SK-N-SH (cell line): ENCODE measurements around the gene FFAR3. TPM values are rescaled to one million over a fixed set of nuclear protein-coding genes. Genes with fewer than 3 reads are reported as not detected.

Experiments used
- CTCF ChIA-PET: fragments of 300-600, 350-600 bp; formaldehyde crosslinking; extraction: SDS; loops from one replicate; lab custom pipeline; 2021; lab: Yijun Ruan, JAX
- POLR2A ChIA-PET: fragments of 350-600 bp; sonication (Branson Sonifier 250); formaldehyde crosslinking; extraction: SDS; loops from one replicate; lab custom pipeline; 2020; ENCODE audit warnings: antibody characterized with exemption, inconsistent platforms; lab: Yijun Ruan, JAX
- DNase-seq: peaks from one replicate; pipeline ENCODE4 v3.0.0; 2012
- H2AFZ ChIP-seq: fragments of 200-600 bp; sonication (generic); 2 replicates; pipeline ENCODE4 v1.8.1; 2016; ENCODE audit warnings: antibody characterized with exemption, mild to moderate bottlenecking, low read depth
- H3F3A ChIP-seq: fragments of 200-600 bp; sonication (generic); replicated peaks from 2 replicates; pipeline ENCODE3; 2016; ENCODE audit warnings: antibody characterized with exemption, mild to moderate bottlenecking; ENCODE audit not compliant: insufficient read depth
- H3K27ac ChIP-seq, 2 experiments: fragments of 200-500 bp in 1 of 2; fragments of 200-600 bp in 1 of 2; sonication (Bioruptor generic) in 1 of 2; sonication (generic), shearing (Covaris generic) in 1 of 2; 2 replicates each; pipeline versions ENCODE4 v1.5.1 to v1.6.1; 2014 to 2016; ENCODE audit warnings: low read depth in 2 of 2, inconsistent platforms in 1 of 2, low read length in 1 of 2, mild to moderate bottlenecking in 1 of 2, mixed read lengths in 1 of 2
- H3K27me3 ChIP-seq: fragments of 200-600 bp; sonication (generic), shearing (Covaris generic); 2 replicates; pipeline ENCODE4 v1.6.1; 2016; ENCODE audit warnings: mixed run types; ENCODE audit not compliant: insufficient read depth
- H3K36me3 ChIP-seq, 2 experiments: fragments of 200-500 bp in 1 of 2; fragments of 200-600 bp in 1 of 2; sonication (Bioruptor generic) in 1 of 2; sonication (generic) in 1 of 2; replicated peaks in 1 of 2; 2 replicates each; pipeline versions ENCODE3 to v1.5.1; 2014 to 2016; ENCODE audit warnings: low read length in 1 of 2, mild to moderate bottlenecking in 1 of 2; ENCODE audit not compliant: insufficient read depth in 2 of 2, control insufficient read depth in 1 of 2
- H3K4me1 ChIP-seq, 2 experiments: fragments of 200-500 bp in 1 of 2; fragments of 200-600 bp in 1 of 2; sonication (Bioruptor generic) in 1 of 2; sonication (generic), shearing (Covaris generic) in 1 of 2; 2 replicates each; pipeline versions ENCODE4 v1.5.1 to v1.6.1; 2014 to 2016; ENCODE audit warnings: low read depth in 1 of 2, low read length in 1 of 2, mixed run types in 1 of 2; ENCODE audit not compliant: insufficient read depth in 2 of 2, control insufficient read depth in 1 of 2
- H3K4me2 ChIP-seq: fragments of 200-600 bp; sonication (generic), shearing (Covaris generic); 2 replicates; pipeline ENCODE4 v1.6.1; 2017; ENCODE audit warnings: mixed run types
- H3K4me3 ChIP-seq, 2 experiments: fragments of 200-500 bp in 1 of 2; fragments of 200-600 bp in 1 of 2; sonication (Bioruptor generic) in 1 of 2; sonication (generic), shearing (Covaris generic) in 1 of 2; 2 replicates each; pipeline versions ENCODE4 v1.5.1 to v1.8.1; 2014 to 2016; ENCODE audit warnings: low read depth in 2 of 2, inconsistent platforms in 1 of 2, low read length in 1 of 2, mild to moderate bottlenecking in 1 of 2, mixed read lengths in 1 of 2, moderate library complexity in 1 of 2
- H3K79me2 ChIP-seq: fragments of 200-600 bp; sonication (generic); 2 replicates; pipeline ENCODE4 v1.8.1; 2017; ENCODE audit warnings: mild to moderate bottlenecking; ENCODE audit not compliant: insufficient read depth
- H3K9ac ChIP-seq: fragments of 200-600 bp; sonication (generic); 2 replicates; pipeline ENCODE4 v1.6.1; 2017; ENCODE audit warnings: mixed run types
- H3K9me2 ChIP-seq: fragments of 200-600 bp; sonication (generic); 2 replicates; pipeline ENCODE4 v1.6.1; 2017; ENCODE audit warnings: mixed run types
- H3K9me3 ChIP-seq: fragments of 200-600 bp; sonication (generic); 2 replicates; pipeline ENCODE4 v1.6.1; 2017; ENCODE audit warnings: mixed run types, mild to moderate bottlenecking, moderate library complexity
- H4K20me1 ChIP-seq: fragments of 200-600 bp; sonication (generic); 2 replicates; pipeline ENCODE4 v1.6.1; 2017; ENCODE audit warnings: mild to moderate bottlenecking, mixed run types; ENCODE audit not compliant: insufficient read depth
- EZH2phosphoT487 ChIP-seq: fragments of 200-600 bp; sonication (generic); IDR thresholded peaks from 2 replicates; pipeline ENCODE4 v1.6.1; 2017; ENCODE audit warnings: low read depth, mixed run types, mild to moderate bottlenecking, antibody characterized with exemption, moderate library complexity, borderline replicate concordance
- FOXJ3 ChIP-seq: sonication (generic); formaldehyde crosslinking; IDR thresholded peaks from 2 replicates; pipeline ENCODE4 v1.5.1; 2020; ENCODE audit warnings: mild to moderate bottlenecking, missing genetic modification reagents
- GABPA ChIP-seq: IDR thresholded peaks from 2 replicates; pipeline ENCODE4 v1.4.0; 2012; ENCODE audit warnings: low read depth, mild to moderate bottlenecking
- JUND ChIP-seq: IDR thresholded peaks from 2 replicates; pipeline ENCODE4 v1.4.0; 2012
- POLR2AphosphoS5 ChIP-seq: IDR thresholded peaks from 2 replicates; pipeline ENCODE4 v1.6.1; 2012; ENCODE audit warnings: low read depth, low read length
- RAD21 ChIP-seq: IDR thresholded peaks from 2 replicates; pipeline ENCODE4 v1.6.1; 2012; ENCODE audit warnings: mild to moderate bottlenecking, low read length
- RCOR1 ChIP-seq: fragments of 150-350 bp; IDR thresholded peaks from 2 replicates; pipeline ENCODE4 v1.6.1; 2017; ENCODE audit warnings: antibody characterized with exemption, low read length
- RXRA ChIP-seq: IDR thresholded peaks from 2 replicates; pipeline ENCODE4 v1.4.0; 2012; ENCODE audit warnings: low read depth, mild to moderate bottlenecking, borderline replicate concordance
- SIN3A ChIP-seq: IDR thresholded peaks from 2 replicates; pipeline ENCODE4 v1.6.1; 2012; ENCODE audit warnings: low read depth, mild to moderate bottlenecking, low read length, moderate library complexity, borderline replicate concordance
- SMC3 ChIP-seq: IDR thresholded peaks from 2 replicates; pipeline ENCODE4 v1.6.1; 2012; ENCODE audit warnings: low read depth, low read length, improper control_type of control experiment
- TAF1 ChIP-seq: IDR thresholded peaks from 2 replicates; pipeline ENCODE4 v1.6.1; 2012; ENCODE audit warnings: low read depth, mild to moderate bottlenecking, low read length, moderate library complexity, borderline replicate concordance
- TCF12 ChIP-seq: IDR thresholded peaks from 2 replicates; pipeline ENCODE4 v1.4.0; 2012
- TEAD4 ChIP-seq: IDR thresholded peaks from 2 replicates; pipeline ENCODE4 v1.4.0; 2012; ENCODE audit warnings: mild to moderate bottlenecking, borderline replicate concordance; ENCODE audit not compliant: insufficient read depth
- YY1 ChIP-seq: IDR thresholded peaks from 2 replicates; pipeline ENCODE4 v1.4.0; 2012; ENCODE audit warnings: low read depth, mild to moderate bottlenecking
- WGBS: methylation state at CpG from one replicate; pipeline ENCODE4 v1.1.6; 2017; ENCODE audit warnings: low lambda C conversion rate; 5-methylcytosine and 5-hydroxymethylcytosine counted together
- polyA plus RNA-seq, 3 experiments: library from polyadenylated mRNA; depleted of rRNA; stranded (reverse); fragments of >200 nt; gene quantifications; 2 replicates each; pipeline ENCODE4 v1.2.3, GENCODE V29; 2012
- TF ChIP-seq, protein P1 (sequence below): IDR thresholded peaks from 2 replicates; pipeline ENCODE4 v1.4.0; 2012; ENCODE audit warnings: low read depth, borderline replicate concordance
- TF ChIP-seq, protein P2 (sequence below): IDR thresholded peaks from 2 replicates; pipeline ENCODE4 v1.4.0; 2012; ENCODE audit warnings: low read depth, borderline replicate concordance
- TF ChIP-seq, protein P3 (sequence below): IDR thresholded peaks from 2 replicates; pipeline ENCODE4 v1.4.0; 2012; ENCODE audit warnings: low read depth
- TF ChIP-seq, protein P4 (sequence below): fragments of 200-600 bp; sonication (generic); IDR thresholded peaks from 2 replicates; pipeline ENCODE4 v1.6.1; 2017; ENCODE audit warnings: antibody characterized with exemption, mild to moderate bottlenecking, moderate library complexity
- TF ChIP-seq, protein P5 (sequence below): fragments of 150-350 bp; IDR thresholded peaks from 2 replicates; pipeline ENCODE4 v1.6.1; 2017; ENCODE audit warnings: antibody characterized with exemption, low read length, low read depth, borderline replicate concordance
- TF ChIP-seq, protein P6 (sequence below): IDR thresholded peaks from 2 replicates; pipeline ENCODE4; 2012

Gene FFAR3, protein sequence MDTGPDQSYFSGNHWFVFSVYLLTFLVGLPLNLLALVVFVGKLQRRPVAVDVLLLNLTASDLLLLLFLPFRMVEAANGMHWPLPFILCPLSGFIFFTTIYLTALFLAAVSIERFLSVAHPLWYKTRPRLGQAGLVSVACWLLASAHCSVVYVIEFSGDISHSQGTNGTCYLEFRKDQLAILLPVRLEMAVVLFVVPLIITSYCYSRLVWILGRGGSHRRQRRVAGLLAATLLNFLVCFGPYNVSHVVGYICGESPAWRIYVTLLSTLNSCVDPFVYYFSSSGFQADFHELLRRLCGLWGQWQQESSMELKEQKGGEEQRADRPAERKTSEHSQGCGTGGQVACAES
- polyA plus RNA-seq (2012; rRNA removed): not detected in 2 replicates
- not detected in 2 replicates for polyA plus RNA-seq (2012; cell fraction: cytosol; rRNA removed)
- 0.06 TPM in 1 of 2 replicates, not detected in the other for polyA plus RNA-seq (2012; cell fraction: nucleus; rRNA removed)

DNA sequence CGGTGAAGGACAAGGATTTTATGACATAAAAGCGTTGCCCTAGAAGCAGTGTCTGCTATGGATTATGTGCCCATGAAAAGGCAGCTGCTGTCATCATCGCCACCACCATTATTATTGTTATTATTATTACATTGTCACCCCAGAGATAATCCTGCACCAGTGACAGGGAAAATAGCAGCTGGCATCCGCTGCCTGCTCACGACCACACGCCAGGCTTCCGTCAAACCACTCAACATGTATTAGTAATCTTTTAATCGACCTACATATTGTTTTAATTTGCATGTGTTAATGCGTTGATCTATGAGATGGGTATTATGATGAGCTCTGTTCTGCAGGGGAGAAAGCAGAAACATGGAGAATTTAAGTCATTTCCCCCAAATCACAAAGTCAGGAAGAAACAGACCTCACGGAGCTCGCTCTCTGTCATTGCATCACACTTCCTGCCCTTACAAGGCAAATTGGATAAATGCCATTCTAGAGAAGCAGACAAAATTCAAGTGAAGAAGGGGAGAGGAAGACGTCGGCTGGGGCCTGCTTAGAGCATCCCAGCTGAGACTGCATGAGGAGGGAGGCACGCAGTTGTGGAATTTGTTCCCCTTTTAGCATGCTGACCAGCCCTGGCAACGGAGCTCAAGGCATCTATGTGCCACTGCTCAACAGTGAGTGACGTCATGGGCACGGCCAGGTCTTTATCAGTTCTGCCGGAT lies at the start of gene FFAR3:
Gene FFAR3 (plus strand): TSS at position 594 of the 707 bp plus-strand sequence. CDS start 431 bp downstream, outside the sequence.
- DNase-seq: no peak

More for the DNA sequence above, at the start of gene FFAR3:
- 11% methylated on average over 17 of the region's 18 CpGs for WGBS
- no peak within 1 kb of the TSS for H3K4me2 ChIP-seq
- no peaks in the 10 kb centered on the region for H4K20me1 ChIP-seq
- peaks cover 70% of the 10 kb centered on the region for H3K27me3 ChIP-seq
- H3K79me2 ChIP-seq: no peaks in the 10 kb centered on the region
- H3K9ac ChIP-seq: no peak within 1 kb of the TSS
- H3F3A ChIP-seq: no peaks in the 10 kb centered on the region
- H3K4me3 ChIP-seq: no peak within 1 kb of the TSS; a peak in 1 of 4 replicates
- H2AFZ ChIP-seq: no peak within 1 kb of the TSS
- H3K9me2 ChIP-seq: no peaks in the 10 kb centered on the region
- TF ChIP-seq, protein P1, sequence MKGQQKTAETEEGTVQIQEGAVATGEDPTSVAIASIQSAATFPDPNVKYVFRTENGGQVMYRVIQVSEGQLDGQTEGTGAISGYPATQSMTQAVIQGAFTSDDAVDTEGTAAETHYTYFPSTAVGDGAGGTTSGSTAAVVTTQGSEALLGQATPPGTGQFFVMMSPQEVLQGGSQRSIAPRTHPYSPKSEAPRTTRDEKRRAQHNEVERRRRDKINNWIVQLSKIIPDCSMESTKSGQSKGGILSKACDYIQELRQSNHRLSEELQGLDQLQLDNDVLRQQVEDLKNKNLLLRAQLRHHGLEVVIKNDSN: no peak
- no peak for TF ChIP-seq TAF1
- no peak for TF ChIP-seq SIN3A
- TF ChIP-seq FOXJ3: no peak
- TF ChIP-seq GABPA: no peak
- no peak for TF ChIP-seq EZH2phosphoT487
- TF ChIP-seq POLR2AphosphoS5: no peak
- no peak for TF ChIP-seq RXRA
- TF ChIP-seq, protein P2, sequence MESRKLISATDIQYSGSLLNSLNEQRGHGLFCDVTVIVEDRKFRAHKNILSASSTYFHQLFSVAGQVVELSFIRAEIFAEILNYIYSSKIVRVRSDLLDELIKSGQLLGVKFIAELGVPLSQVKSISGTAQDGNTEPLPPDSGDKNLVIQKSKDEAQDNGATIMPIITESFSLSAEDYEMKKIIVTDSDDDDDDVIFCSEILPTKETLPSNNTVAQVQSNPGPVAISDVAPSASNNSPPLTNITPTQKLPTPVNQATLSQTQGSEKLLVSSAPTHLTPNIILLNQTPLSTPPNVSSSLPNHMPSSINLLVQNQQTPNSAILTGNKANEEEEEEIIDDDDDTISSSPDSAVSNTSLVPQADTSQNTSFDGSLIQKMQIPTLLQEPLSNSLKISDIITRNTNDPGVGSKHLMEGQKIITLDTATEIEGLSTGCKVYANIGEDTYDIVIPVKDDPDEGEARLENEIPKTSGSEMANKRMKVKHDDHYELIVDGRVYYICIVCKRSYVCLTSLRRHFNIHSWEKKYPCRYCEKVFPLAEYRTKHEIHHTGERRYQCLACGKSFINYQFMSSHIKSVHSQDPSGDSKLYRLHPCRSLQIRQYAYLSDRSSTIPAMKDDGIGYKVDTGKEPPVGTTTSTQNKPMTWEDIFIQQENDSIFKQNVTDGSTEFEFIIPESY: no peak
- TF ChIP-seq SMC3: no peak
- TF ChIP-seq RAD21: no peak
- TF ChIP-seq, protein P3, sequence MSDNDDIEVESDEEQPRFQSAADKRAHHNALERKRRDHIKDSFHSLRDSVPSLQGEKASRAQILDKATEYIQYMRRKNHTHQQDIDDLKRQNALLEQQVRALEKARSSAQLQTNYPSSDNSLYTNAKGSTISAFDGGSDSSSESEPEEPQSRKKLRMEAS: no peak
- no peak for TF ChIP-seq TCF12
- TF ChIP-seq, protein P4, sequence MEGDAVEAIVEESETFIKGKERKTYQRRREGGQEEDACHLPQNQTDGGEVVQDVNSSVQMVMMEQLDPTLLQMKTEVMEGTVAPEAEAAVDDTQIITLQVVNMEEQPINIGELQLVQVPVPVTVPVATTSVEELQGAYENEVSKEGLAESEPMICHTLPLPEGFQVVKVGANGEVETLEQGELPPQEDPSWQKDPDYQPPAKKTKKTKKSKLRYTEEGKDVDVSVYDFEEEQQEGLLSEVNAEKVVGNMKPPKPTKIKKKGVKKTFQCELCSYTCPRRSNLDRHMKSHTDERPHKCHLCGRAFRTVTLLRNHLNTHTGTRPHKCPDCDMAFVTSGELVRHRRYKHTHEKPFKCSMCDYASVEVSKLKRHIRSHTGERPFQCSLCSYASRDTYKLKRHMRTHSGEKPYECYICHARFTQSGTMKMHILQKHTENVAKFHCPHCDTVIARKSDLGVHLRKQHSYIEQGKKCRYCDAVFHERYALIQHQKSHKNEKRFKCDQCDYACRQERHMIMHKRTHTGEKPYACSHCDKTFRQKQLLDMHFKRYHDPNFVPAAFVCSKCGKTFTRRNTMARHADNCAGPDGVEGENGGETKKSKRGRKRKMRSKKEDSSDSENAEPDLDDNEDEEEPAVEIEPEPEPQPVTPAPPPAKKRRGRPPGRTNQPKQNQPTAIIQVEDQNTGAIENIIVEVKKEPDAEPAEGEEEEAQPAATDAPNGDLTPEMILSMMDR: no peak
- TF ChIP-seq JUND: no peak
- TF ChIP-seq RCOR1: no peak
- TF ChIP-seq YY1: no peak
- TF ChIP-seq, protein P5, sequence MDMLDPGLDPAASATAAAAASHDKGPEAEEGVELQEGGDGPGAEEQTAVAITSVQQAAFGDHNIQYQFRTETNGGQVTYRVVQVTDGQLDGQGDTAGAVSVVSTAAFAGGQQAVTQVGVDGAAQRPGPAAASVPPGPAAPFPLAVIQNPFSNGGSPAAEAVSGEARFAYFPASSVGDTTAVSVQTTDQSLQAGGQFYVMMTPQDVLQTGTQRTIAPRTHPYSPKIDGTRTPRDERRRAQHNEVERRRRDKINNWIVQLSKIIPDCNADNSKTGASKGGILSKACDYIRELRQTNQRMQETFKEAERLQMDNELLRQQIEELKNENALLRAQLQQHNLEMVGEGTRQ: no peak
- no peak for TF ChIP-seq TEAD4
- TF ChIP-seq, protein P6, sequence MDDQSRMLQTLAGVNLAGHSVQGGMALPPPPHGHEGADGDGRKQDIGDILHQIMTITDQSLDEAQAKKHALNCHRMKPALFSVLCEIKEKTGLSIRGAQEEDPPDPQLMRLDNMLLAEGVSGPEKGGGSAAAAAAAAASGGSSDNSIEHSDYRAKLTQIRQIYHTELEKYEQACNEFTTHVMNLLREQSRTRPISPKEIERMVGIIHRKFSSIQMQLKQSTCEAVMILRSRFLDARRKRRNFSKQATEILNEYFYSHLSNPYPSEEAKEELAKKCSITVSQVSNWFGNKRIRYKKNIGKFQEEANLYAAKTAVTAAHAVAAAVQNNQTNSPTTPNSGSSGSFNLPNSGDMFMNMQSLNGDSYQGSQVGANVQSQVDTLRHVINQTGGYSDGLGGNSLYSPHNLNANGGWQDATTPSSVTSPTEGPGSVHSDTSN: no peak
- H3K4me1 ChIP-seq: peaks cover 0 to 10% of the 10 kb centered on the region in 2 experiments; a peak in 1 of 4 replicates
- H3K36me3 ChIP-seq: no peaks in the 10 kb centered on the region
- ChIA-PET CTCF (interaction anchor here (0.8 to 7.2 kb wide), 5 partner anchors 111 to 216 kb away, joined by 3 to 111 read pairs (median 4); no protein-coding TSS in a partner anchor), POLR2A (no interaction called here)
- H3K9me3 ChIP-seq: no peaks in the 10 kb centered on the region
- no peak within 1 kb of the TSS for H3K27ac ChIP-seq
